ELR (cell line): ENCODE measurements around the gene GRK2.

Experiments
- DNase-seq: peaks from one replicate; pipeline ENCODE4 v3.0.0-alpha.2; 2015; ENCODE audit warnings: low read depth

GRK2 gene

GRCh38 chr11:67299471-67300191 is 33.4 kb downstream of the GRK2 start:
- DNase-seq: no peak

- DNase-seq: no peak
Observed at GRCh38 chr11:67300256-67300755, 34.0 kb downstream of the GRK2 start.

- no peak for DNase-seq
Observed at GRCh38 chr11:67300756-67301312, 34.6 kb downstream of the GRK2 start.

GRCh38 chr11:67301313-67301921 is 35.1 kb downstream of the GRK2 start:
- no peak for DNase-seq

DNA sequence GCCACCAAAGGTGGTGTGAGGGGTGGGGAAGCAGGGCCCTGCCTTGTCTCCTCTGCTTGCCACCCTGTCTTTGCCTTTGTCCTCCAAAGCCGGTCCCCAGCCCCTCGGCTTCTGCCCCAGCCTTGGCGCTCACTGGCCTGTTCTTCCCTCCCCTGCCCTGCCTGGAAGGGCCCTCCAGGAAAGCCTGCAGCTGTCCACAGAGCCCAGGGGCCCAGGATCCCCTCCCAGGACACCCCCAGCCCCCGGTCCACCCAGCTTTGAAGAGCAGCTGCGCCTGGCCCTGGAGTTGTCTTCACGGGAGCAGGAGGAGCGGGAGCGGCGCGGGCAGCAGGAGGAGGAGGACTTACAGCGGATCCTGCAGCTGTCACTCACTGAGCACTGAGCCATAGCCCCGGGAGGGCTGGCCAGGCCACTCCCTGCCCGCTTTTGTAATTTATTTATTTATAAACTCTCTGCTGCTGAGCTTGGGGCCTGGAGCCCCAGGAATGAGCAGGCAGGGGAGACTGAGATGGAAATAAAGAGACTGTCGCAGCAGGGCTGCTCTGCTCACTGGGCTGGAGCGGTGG is 35.8 kb downstream of the GRK2 start:
- DNase-seq: peak; percentile 34

DNA sequence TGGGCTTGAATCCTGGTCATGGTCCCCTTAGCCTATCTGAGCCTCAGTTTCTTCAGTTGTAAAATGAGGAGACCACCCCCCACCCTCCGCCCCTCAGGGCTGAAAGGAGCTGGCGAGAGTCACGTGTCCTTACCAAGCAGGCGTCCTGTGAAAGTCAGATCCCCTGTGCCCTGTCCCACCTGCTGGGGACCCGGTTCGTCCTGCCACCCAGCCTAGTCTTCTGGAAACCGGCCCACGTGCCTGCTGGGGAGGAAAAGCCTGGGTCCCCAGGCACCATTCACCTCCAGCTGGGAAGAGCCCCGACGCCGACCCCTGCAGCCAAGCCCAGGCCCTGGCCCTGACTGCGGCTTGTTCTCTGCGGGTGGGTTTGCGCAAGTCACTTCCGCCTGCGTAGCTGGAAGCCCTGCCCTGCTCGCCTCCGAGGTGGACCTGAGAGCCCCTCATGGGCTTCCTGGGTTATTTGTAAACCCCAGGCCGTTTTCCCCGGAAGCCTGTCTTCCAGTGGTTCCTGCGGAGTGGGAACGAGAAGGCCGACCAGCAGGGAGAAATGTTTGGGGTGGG is 36.4 kb downstream of the GRK2 start:
- peak; percentile 42 for DNase-seq

DNA sequence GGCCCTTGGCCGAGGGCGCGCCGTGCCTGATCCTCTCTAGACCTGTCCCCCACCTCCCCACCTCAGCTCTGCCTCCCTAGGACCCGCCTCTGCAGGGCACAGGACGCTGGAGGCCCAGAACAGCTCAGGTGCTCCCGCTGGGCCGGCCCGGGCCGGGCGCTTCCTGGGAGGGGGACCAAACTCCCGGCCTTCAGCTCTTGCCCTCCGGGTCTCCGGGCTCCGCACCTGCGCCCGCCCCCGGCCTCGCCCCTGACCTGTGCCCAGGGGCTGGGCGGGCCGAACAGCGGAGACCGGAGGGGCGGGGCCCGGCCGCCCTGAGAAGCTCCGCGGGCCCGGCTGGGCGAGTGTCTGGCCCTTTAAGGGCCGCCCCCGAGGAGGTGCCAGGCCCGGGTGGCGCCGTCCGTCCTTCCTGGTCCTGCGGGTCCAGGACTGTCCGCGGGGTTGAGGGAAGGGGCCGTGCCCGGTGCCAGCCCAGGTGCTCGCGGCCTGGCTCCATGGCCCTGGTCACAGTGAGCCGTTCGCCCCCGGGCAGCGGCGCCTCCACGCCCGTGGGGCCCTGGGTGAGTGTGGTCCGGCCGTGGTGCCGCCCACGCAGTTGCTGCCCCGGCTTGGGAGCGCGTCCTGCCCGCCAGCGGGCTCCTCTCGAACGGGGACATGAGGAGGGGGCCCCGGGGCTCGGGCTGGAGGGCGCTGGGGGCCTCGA is 37.0 kb downstream of the GRK2 start, which contains the start of gene SSH3:
SSH3 (plus strand) TSS at position 399 of the 703 bp plus-strand sequence; CDS start at position 495, 96 bp downstream.
- peak; percentile 71 for DNase-seq

- DNase-seq: peak; percentile 41
Observed at GRCh38 chr11:67303835-67304411, 37.6 kb downstream of the GRK2 start.

GRCh38 chr11:67304511-67305113 is 38.3 kb downstream of the GRK2 start:
- DNase-seq: no peak

GRCh38 chr11:67306769-67307544 is 40.7 kb downstream of the GRK2 start:
- DNase-seq: no peak

DNA sequence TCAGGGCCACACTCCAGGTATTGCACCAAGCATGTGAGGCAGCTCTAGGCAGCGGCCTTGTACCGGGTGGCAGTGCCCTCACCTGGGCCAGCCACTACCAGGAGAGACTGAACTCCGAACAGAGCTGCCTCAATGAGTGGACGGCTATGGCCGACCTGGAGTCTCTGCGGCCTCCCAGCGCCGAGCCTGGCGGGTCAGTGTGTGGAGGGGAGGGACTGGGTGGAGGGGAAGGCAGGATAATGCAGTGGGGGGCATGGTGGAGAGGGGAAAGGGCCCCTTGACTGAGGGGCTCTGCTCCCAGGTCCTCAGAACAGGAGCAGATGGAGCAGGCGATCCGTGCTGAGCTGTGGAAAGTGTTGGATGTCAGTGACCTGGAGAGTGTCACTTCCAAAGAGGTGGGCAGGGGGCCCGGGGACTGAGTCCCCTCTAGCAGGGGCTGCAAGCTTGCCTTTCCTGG is 41.3 kb downstream of the GRK2 start:
- DNase-seq: no peak

DNA sequence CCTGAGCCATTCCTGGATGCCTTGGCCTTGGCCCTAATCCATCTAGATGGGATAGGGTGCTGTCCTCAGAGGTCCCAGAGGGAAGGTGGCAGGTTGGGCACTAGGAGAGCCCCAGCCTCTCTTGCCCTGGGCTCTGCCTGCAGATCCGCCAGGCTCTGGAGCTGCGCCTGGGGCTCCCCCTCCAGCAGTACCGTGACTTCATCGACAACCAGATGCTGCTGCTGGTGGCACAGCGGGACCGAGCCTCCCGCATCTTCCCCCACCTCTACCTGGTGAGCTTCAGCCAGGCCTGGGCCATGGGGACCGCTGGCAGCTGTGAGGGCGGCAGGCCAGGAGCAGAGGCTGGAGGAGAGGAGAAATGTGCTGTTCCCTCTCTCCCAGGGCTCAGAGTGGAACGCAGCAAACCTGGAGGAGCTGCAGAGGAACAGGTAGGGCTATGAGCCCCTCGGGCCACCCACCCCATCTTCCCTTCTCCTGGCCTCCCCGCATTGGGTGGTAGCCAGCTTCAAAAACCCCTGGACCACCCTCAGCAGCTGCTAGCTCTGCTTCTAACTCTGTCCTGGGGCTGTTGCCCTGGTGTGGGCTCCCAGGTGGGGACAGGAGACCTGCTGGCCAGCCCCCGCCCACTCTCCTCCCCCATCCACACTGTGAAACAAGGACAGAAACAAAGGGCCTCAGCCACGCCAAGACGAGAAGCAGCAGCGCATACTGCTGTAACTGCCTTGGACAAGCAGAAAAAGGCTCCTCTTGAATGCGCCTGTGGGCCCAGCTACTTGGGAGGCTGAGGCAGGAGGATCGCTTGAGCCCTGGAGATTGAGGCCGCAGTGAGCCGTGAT is 42.0 kb downstream of the GRK2 start:
- DNase-seq: no peak

DNA sequence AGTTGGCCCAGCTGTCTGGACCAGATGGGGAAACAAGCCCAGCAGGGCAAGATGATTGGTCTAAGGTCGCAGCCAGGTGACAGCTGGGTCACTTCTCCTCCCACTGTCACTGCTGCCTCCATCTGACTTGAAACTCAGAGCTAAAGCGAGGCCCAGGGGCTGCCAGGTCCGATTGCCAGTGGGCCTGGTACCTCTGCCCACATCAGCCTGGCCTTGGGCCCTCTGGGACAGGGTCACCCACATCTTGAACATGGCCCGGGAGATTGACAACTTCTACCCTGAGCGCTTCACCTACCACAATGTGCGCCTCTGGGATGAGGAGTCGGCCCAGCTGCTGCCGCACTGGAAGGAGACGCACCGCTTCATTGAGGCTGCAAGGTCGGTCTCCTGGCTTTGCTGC is 42.9 kb downstream of the GRK2 start:
- DNase-seq: no peak

GRCh38 chr11:67309661-67310061 is 43.4 kb downstream of the GRK2 start:
- DNase-seq: no peak

- no peak for DNase-seq
Observed at GRCh38 chr11:67310246-67311050, 44.2 kb downstream of the GRK2 start.

DNA sequence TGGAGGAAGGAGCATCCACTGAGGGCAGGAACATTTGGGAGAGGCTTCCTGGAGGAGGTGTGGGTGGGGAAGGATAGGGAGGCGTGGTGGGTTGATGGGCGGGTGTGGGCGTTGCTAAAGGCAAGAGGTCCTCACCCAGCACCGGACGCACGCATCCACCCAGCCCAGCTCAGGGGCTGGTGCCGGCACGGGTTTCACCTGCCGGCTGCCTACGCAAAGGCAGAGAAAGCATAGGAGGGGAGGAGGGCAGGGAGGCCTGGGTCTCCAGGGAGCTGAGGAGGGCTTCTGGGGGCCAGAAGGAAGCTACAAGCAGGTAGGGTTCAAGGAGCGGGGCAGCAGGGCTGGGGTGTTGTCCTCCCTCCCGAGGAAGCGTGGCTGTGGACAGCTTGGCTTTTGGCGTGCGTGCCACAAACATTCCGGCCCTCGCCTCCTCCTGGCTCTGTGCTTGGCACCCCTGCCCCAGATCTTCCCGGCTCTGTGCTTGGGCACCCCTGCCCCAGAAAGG is 44.8 kb downstream of the GRK2 start:
- no peak for DNase-seq

DNA sequence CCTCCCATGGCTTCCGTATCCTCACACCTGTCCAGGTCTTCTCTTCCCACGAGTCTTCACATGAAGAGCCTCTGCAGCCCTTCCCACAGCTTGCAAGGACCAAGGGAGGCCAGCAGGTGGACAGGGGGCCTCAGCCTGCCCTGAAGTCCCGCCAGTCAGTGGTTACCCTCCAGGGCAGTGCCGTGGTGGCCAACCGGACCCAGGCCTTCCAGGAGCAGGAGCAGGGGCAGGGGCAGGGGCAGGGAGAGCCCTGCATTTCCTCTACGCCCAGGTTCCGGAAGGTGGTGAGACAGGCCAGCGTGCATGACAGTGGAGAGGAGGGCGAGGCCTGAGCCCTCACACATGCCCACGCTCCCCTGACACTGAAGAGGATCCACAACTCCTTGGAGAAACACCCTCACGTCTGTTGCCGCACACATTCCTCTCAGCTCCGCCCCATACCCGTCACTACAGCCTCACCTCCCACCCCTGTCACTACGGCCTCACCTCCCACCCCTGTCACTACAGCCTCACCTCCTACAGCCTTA is 45.3 kb downstream of the GRK2 start:
- no peak for DNase-seq
